GM06990 (cell line): ENCODE data around the gene PPP1R36.

Experiments
- DNase-seq: peaks from one replicate; pipeline ENCODE4 v3.0.0-alpha.2; 2011; ENCODE audit not compliant: insufficient read length; ENCODE audit errors: extremely low read depth
- H3K27me3 ChIP-seq: replicated peaks from 2 replicates; pipeline ENCODE4 v1.6.0; 2011; ENCODE audit warnings: low read length; ENCODE audit not compliant: control insufficient read depth, insufficient read depth
- H3K36me3 ChIP-seq: 2 replicates; pipeline ENCODE4 v1.5.1; 2011; ENCODE audit warnings: low read length; ENCODE audit not compliant: control insufficient read depth, insufficient read depth
- H3K4me3 ChIP-seq: replicated peaks from 2 replicates; pipeline ENCODE4 v1.5.1; 2011; ENCODE audit warnings: low read depth, mild to moderate bottlenecking, control low read depth, low read length
- TF ChIP-seq, protein P1 (sequence below): IDR thresholded peaks from 2 replicates; pipeline ENCODE4 v1.5.1; 2011; ENCODE audit warnings: low read length, control low read depth, mild to moderate bottlenecking, inconsistent platforms; ENCODE audit not compliant: insufficient read depth, poor library complexity, severe bottlenecking

Gene PPP1R36, protein sequence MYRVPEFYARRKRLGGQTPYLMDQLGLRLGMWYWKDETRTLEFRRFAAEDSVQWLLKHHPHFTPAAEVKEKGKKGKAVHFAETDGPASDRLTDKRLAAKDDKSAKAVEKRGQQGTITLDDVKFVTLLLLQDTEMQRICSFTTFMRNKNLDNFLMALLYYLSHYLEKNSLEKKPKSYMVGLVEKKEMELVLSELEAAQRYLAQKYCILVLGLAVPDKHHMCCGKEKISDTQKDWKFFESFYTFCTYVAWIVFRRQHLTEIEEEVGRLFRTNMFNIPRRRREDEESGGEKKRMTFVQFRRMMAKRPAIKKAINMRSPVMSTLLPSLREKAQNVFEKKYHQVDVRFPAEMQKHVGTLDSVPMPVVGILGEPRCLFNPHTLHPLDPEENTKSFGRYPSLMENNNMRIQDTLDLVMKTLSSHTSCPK

DNA sequence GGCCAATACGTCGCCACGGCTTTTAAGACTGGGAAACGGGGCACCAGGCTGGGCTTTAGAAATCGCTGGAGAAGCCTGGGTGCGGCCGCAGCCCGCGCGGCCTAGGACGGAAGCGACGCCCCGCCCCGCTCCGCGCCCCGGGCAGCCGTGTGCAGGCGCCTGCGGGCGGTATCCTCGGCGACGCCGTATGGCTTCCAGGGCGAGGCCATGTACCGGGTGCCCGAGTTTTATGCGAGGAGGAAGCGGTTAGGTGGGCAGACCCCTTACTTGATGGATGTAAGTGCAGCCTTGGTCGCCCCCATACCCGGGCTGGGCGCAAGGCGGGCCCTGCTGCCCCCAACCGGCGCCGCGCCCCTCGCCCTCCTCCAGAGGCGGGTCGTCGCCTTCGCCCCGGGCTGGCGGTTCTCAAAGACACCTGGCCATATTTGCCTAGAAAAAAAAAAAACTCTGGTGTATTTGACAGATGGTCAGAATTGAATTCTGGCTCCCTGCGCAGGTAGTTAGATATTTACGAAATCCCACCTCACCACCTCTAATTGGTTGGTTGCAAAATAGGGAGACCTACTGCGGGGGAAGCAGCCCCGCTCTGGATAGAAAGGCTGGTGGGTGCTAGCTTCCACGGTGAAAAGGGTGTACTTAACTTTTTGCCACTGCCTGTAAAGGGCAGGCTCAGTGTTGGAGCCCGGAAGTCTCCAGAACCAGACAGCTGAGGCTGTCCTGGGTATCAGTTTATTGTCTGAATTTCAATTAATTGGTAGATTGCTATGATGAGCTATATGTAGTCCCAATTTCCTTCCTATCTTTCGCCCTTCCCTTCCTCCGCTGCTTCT, at the start of gene PPP1R36:
TSS of gene PPP1R36 (plus strand) at position 171 of the 830 bp plus-strand sequence. CDS start at position 208, 37 bp downstream.
- Histone ChIP-seq H3K4me3 (peak within 1 kb of the TSS; percentile 31), H3K27me3 (no peaks in the 10 kb centered on the region; the same call in 1 of the 2 replicates), H3K36me3 (no peaks in the 10 kb centered on the region)
- peak; percentile 25 for DNase-seq
- TF ChIP-seq, protein P1, sequence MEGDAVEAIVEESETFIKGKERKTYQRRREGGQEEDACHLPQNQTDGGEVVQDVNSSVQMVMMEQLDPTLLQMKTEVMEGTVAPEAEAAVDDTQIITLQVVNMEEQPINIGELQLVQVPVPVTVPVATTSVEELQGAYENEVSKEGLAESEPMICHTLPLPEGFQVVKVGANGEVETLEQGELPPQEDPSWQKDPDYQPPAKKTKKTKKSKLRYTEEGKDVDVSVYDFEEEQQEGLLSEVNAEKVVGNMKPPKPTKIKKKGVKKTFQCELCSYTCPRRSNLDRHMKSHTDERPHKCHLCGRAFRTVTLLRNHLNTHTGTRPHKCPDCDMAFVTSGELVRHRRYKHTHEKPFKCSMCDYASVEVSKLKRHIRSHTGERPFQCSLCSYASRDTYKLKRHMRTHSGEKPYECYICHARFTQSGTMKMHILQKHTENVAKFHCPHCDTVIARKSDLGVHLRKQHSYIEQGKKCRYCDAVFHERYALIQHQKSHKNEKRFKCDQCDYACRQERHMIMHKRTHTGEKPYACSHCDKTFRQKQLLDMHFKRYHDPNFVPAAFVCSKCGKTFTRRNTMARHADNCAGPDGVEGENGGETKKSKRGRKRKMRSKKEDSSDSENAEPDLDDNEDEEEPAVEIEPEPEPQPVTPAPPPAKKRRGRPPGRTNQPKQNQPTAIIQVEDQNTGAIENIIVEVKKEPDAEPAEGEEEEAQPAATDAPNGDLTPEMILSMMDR: no peak

DNA sequence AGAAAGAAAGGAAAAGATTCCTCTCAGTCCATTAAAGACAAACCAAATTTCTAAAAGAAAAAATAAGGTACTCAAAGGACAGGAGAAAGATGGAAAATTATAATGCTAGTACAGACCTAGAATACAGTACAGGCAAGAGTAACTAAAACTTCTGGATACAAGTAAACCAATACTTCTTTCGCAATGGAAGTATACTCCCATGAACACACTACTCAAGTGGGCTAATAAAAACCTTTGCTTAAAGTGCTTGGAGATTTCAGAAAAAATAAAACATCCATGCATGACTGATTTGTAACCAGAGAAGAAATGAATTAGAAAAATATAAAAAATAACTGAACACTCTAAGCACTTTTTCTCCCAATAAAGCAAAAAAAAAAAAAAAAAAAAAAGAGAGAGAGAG, 49.7 kb upstream of the PPP1R36 start:
- no peak for DNase-seq
- H3K27me3 ChIP-seq: no peaks in the 10 kb centered on the region
- no peak overlapping the region for H3K4me3 ChIP-seq
- no peaks in the 10 kb centered on the region for H3K36me3 ChIP-seq
- TF ChIP-seq, protein P1: no peak

DNA sequence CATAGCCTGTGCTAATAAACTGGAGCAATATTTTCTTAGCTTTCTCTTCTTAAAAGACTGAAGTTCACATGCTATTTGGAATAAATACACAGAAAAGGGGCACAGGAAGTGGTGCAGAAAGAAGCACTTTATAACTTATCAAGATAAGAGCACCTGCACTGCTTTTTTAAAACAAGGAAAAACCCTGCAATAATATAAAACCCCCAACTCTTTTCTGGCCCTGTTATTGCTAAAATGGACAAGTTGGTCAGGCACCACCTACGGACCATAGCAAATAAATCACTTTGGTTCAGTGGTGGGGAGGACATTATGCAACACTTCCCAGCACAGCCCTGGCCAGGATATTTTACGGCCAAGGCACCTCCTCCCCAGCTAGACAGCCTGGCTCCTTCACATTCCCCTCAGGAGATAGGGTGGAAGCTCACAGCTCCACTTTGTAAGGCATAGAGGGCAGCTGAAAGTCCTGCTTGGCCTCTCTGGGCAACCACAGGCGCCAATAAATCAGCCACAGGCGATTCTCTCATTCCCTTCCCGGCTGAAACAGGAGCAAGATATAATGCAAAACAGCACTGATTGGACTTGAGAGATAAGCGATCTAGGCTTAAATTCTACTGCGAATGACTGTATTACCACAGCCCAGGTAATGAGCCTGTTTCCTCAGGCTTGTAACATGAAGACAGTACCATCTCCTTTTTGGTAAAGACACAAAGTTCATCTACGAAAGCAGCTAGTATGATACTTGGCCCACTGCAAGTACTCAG, 48.2 kb upstream of the PPP1R36 start:
- H3K27me3 ChIP-seq: no peaks in the 10 kb centered on the region
- DNase-seq: no peak

DNA sequence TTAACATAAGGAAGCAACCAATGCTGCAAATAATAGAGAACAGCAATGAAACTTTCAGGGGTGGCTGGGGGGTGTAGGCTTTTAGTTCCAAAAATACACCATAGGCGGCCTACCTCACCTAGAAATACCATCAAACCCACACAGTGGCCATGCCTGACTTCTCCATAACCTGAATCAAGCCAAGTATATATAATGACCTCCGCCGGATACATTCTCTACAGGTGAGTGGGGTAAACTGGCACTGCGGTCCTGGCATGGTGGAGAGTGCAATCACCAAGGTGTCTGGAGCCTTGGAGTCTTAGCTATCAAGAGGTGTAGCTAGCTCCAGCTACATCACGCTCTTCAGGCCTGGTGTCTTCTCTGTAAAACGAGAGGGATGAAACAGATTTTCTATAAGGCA, 47.3 kb upstream of the PPP1R36 start:
- TF ChIP-seq, protein P1: no peak
- no peaks in the 10 kb centered on the region for H3K27me3 ChIP-seq
- peak overlapping the region; percentile 92 for H3K4me3 ChIP-seq
- DNase-seq: no peak
- no peaks in the 10 kb centered on the region for H3K36me3 ChIP-seq

More for the DNA sequence above, 48.2 kb upstream of the PPP1R36 start:
- Histone ChIP-seq H3K4me3 (peak overlapping the region; percentile 92), H3K36me3 (no peaks in the 10 kb centered on the region)
- TF ChIP-seq, protein P1: no peak

DNA sequence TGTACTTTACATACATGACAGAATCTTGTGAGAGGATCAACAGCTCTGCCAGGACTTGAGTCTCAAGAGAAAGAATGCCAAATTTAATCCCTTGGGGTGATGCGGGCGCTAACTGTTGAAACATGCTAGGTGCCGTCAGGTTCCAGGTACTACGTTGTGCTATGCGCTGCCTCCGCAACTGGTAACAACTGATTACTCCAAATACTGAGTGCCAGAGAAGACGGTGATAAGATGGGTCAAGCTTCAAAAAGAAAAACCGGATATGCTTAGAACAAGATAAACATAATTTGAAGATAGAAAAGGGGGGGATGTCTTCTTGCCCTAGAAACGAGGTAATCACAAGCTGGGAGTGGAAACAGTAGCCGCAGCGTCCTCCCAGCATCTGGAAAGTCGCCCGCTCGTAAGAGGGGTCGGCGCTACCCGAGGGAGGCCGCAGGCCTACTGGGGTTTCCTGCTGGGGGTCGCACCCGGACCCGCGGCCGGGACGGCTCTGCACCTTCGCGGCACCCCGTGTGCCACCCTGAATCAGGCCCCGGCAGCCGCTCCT, 46.8 kb upstream of the PPP1R36 start:
- DNase-seq: no peak
- Histone ChIP-seq H3K27me3 (no peaks in the 10 kb centered on the region), H3K36me3 (no peaks in the 10 kb centered on the region), H3K4me3 (peak overlapping the region; percentile 92)
- TF ChIP-seq, protein P1: no peak
